Stimulated activated naive CD8-positive, alpha-beta T cell treated with anti-CD3 and anti-CD28 coated beads, Interleukin-15, Interleukin-2, amounts not matched to agents 100 ng/mL and 50 ng/mL, for 24 hours (primary cell): Measurements from ENCODE around the gene BNC1.
"Not testable (repeated sequence)": the region's sequence is repeated elsewhere in the genome, so short reads cannot be mapped to it uniquely, and the experiment has no call there.

Experiments used
- H3K27ac Mint-ChIP-seq: one replicate; pipeline ENCODE4 v1.8.0; 2021; ENCODE audit warnings: mild to moderate bottlenecking, mixed read lengths
- H3K27me3 Mint-ChIP-seq: one replicate; pipeline ENCODE4 v1.8.0; 2021; ENCODE audit warnings: mixed read lengths
- H3K36me3 Mint-ChIP-seq: one replicate; pipeline ENCODE4 v1.8.0; 2021; ENCODE audit warnings: low read depth, mixed read lengths
- H3K4me1 Mint-ChIP-seq: one replicate; pipeline ENCODE4 v1.8.0; 2021; ENCODE audit warnings: low read depth, mixed read lengths
- H3K4me3 Mint-ChIP-seq: one replicate; pipeline ENCODE4 v1.8.0; 2021; ENCODE audit warnings: mild to moderate bottlenecking, mixed read lengths
- H3K9me3 Mint-ChIP-seq: one replicate; pipeline ENCODE4 v1.8.0; 2021; ENCODE audit warnings: mixed read lengths

Gene BNC1

DNA sequence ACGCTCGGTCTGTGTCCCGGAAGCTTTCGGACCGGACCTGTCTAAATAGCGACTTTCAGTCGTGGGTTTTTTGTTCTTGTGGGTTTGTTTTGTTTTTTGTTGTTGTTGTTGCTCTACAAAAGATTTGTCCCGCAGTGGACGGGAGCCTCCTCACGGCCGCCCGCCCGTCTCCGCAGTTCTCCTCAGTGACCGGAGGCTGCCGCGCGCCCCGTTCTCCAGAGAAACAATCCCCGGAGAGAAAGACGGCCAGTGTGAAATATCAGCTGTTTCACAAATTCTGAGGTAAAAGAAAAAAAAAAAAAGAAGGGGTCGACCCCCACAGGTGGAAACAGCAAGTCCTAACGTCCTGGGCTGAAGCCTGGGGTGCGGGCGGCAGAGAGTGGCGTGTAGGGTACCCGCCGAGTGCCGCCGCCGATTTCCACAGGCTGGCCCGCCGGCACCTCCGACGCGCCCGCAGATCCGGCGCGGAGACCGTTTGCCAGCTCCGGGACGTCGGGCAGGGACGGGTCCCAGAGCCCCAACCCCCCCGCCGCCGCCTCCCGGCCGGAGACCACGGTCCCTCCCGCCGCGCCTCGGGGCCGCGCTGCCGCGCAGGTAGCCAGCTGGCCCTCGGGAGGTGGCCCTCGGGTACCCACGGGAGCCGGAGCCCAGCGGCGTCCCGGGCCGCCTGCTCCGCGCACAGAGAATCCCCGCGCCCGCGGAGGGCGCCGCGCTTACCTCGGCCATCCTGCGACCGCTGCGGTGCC lies 478 bp downstream of the BNC1 start:
- Mint-ChIP-seq H3K4me3 (peak overlapping the region; percentile 62), H3K36me3 (no peaks in the 10 kb centered on the region), H3K27ac (no peak overlapping the region), H3K4me1 (peaks cover 8% of the 10 kb centered on the region), H3K9me3 (no peaks in the 10 kb centered on the region), H3K27me3 (peaks cover 83% of the 10 kb centered on the region)

- H3K9me3 Mint-ChIP-seq = no peaks in the 10 kb centered on the region
- peaks cover 8% of the 10 kb centered on the region for H3K4me1 Mint-ChIP-seq
- H3K36me3 Mint-ChIP-seq = no peaks in the 10 kb centered on the region
- H3K27ac Mint-ChIP-seq = no peak overlapping the region
- peaks cover 81% of the 10 kb centered on the region for H3K27me3 Mint-ChIP-seq
- H3K4me3 Mint-ChIP-seq = peak overlapping the region; percentile 62
Measured at GRCh38 chr15:83283138-83283812, 1.2 kb downstream of the BNC1 start.

- Mint-ChIP-seq H3K27me3 (peaks cover 83% of the 10 kb centered on the region), H3K27ac (no peak overlapping the region), H3K9me3 (no peaks in the 10 kb centered on the region)
Measured at GRCh38 chr15:83282776-83283137, 1.7 kb downstream of the BNC1 start.

GRCh38 chr15:83282141-83282540 lies 2.3 kb downstream of the BNC1 start:
- H3K27ac Mint-ChIP-seq = no peak overlapping the region
- peaks cover 79% of the 10 kb centered on the region for H3K27me3 Mint-ChIP-seq
- H3K36me3 Mint-ChIP-seq = no peaks in the 10 kb centered on the region
- no peak overlapping the region for H3K4me3 Mint-ChIP-seq
- no peaks in the 10 kb centered on the region for H3K9me3 Mint-ChIP-seq
- peaks cover 8% of the 10 kb centered on the region for H3K4me1 Mint-ChIP-seq

More at GRCh38 chr15:83282776-83283137, 1.7 kb downstream of the BNC1 start:
- no peaks in the 10 kb centered on the region for H3K36me3 Mint-ChIP-seq
- peaks cover 8% of the 10 kb centered on the region for H3K4me1 Mint-ChIP-seq
- no peak overlapping the region for H3K4me3 Mint-ChIP-seq

- H3K4me3 Mint-ChIP-seq = no peak overlapping the region
- H3K27ac Mint-ChIP-seq = no peak overlapping the region
- H3K4me1 Mint-ChIP-seq = peaks cover 15% of the 10 kb centered on the region
- no peaks in the 10 kb centered on the region for H3K36me3 Mint-ChIP-seq
- H3K9me3 Mint-ChIP-seq = peaks cover 3% of the 10 kb centered on the region
- H3K27me3 Mint-ChIP-seq = peaks cover 81% of the 10 kb centered on the region
Measured at GRCh38 chr15:83278191-83278590, 6.3 kb downstream of the BNC1 start.

- peaks cover 3% of the 10 kb centered on the region for H3K9me3 Mint-ChIP-seq
- no peak overlapping the region for H3K4me3 Mint-ChIP-seq
- H3K36me3 Mint-ChIP-seq = no peaks in the 10 kb centered on the region
- no peak overlapping the region for H3K27ac Mint-ChIP-seq
- H3K27me3 Mint-ChIP-seq = peaks cover 67% of the 10 kb centered on the region
- H3K4me1 Mint-ChIP-seq = peaks cover 10% of the 10 kb centered on the region
Measured at GRCh38 chr15:83276661-83277060, 7.8 kb downstream of the BNC1 start.

- Mint-ChIP-seq H3K4me3 (no peak overlapping the region), H3K9me3 (peaks cover 4% of the 10 kb centered on the region), H3K36me3 (no peaks in the 10 kb centered on the region), H3K27ac (no peak overlapping the region), H3K4me1 (peaks cover 10% of the 10 kb centered on the region), H3K27me3 (peaks cover 57% of the 10 kb centered on the region)
Measured at GRCh38 chr15:83275412-83275811, 9.1 kb downstream of the BNC1 start.

DNA sequence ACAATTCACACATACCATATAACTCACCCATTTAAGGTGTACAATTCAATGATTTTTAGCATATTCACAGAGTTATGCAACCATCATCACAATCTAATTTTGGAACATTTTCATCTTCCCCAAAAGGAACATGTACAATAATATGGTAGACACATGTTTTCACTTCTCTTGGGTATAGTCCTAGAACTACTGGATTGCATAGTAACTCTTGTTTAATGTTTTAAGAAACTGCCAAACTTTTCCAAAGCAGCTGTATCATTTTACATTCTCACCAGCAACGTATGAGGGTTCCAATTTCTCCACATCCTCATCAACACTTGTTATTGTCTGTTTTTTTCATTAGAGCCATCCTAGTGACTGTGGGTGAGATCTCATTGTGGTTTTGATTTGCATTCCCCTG lies 14.3 kb downstream of the BNC1 start:
- no peak overlapping the region for H3K4me3 Mint-ChIP-seq
- no peak overlapping the region for H3K27ac Mint-ChIP-seq
- H3K4me1 Mint-ChIP-seq = no peaks in the 10 kb centered on the region
- H3K9me3 Mint-ChIP-seq = peaks cover 7% of the 10 kb centered on the region
- H3K36me3 Mint-ChIP-seq = no peaks in the 10 kb centered on the region
- H3K27me3 Mint-ChIP-seq = peaks cover 45% of the 10 kb centered on the region

GRCh38 chr15:83268147-83268546 lies 16.3 kb downstream of the BNC1 start:
- H3K4me3 Mint-ChIP-seq = no peak overlapping the region
- H3K4me1 Mint-ChIP-seq = no peaks in the 10 kb centered on the region
- H3K9me3 Mint-ChIP-seq = peaks cover 3% of the 10 kb centered on the region
- peaks cover 34% of the 10 kb centered on the region for H3K27me3 Mint-ChIP-seq
- H3K27ac Mint-ChIP-seq = no peak overlapping the region
- no peaks in the 10 kb centered on the region for H3K36me3 Mint-ChIP-seq

DNA sequence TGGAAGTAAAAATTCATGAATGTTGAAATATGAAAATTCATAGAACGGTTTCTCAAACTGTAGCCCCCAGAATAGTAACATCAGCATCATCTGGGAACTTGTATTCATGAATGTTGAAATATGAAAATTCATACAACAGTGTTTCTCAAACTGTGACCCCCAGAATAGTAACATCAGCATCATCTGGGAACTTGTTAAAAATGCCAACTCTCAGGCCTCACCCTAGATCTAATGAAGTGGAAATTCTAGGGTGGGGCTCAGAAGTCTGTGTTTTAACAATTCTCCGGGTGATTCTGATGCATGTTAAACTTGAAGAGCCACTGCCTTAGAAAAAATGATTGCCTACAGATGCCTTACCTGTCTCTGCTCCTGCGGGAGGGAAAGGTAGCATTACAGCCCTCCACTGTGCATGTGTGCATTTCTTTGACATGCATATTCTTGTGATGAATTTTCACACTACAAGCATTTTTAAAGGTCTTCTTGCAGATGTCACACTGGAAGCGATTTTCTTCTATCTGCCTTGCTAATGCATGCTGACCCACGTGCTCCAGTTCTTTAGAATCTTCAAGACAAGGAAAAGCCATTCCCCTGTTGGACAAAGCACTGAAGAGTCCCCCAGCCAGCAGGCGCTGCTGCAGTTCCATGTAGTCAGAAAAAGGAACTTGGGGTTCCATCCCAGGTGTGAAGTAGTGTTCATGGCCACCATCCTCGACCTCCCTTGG lies 21.7 kb downstream of the BNC1 start:
- Mint-ChIP-seq H3K4me3 (no peak overlapping the region), H3K27ac (no peak overlapping the region)

DNA sequence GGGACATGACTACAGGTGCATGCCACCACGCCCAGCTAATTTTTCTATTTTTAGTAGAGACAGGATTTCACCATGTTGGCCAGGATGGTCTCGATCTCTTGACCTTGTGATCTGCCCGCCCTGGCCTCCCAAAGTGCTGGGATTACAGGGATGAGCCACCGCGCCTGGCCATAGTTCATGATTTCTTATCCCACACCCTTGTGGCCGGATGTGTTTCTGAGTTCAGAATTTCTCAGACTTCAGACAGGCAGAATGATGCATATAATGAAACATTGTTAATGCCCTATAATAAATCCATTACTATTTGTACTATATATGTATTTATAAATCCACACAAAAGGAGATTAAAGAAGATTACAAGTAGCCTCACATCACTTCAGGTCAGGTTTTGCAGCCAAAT lies 22.3 kb downstream of the BNC1 start:
- H3K27me3 Mint-ChIP-seq = peaks cover 20% of the 10 kb centered on the region
- not testable (repeated sequence) for H3K4me1 Mint-ChIP-seq, H3K9me3 Mint-ChIP-seq, H3K27ac Mint-ChIP-seq, H3K4me3 Mint-ChIP-seq, H3K36me3 Mint-ChIP-seq

More for the DNA sequence above, 21.7 kb downstream of the BNC1 start:
- H3K4me1 Mint-ChIP-seq = no peaks in the 10 kb centered on the region
- no peaks in the 10 kb centered on the region for H3K36me3 Mint-ChIP-seq
- no peaks in the 10 kb centered on the region for H3K9me3 Mint-ChIP-seq
- H3K27me3 Mint-ChIP-seq = peaks cover 19% of the 10 kb centered on the region

DNA sequence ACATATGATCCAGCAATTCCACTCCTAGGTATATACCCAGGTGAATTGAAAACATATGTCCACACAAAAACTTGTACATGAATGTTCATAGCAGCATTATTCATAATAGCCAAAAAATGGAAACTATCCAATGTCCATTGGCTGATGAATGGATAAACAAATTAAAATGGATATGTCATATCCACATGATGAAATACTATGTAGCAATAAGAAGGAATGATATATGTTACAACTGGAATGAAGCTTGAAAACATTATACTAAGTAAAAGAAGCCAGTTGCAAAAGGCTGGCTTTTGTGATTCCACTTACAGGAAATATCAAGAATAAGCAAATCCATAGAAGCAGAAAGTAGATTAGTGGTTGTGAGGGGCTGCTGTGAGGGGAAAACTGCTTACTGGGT lies 33.7 kb downstream of the BNC1 start:
- Mint-ChIP-seq H3K4me1 (no peaks in the 10 kb centered on the region), H3K9me3 (no peaks in the 10 kb centered on the region), H3K36me3 (no peaks in the 10 kb centered on the region), H3K27ac (no peak overlapping the region), H3K27me3 (peaks cover 34% of the 10 kb centered on the region), H3K4me3 (no peak overlapping the region)

GRCh38 chr15:83249030-83249343 lies 35.5 kb downstream of the BNC1 start:
- H3K4me3 Mint-ChIP-seq = no peak overlapping the region
- no peaks in the 10 kb centered on the region for H3K4me1 Mint-ChIP-seq
- peaks cover 38% of the 10 kb centered on the region for H3K27me3 Mint-ChIP-seq
- H3K36me3 Mint-ChIP-seq = no peaks in the 10 kb centered on the region
- no peak overlapping the region for H3K27ac Mint-ChIP-seq
- H3K9me3 Mint-ChIP-seq = peaks cover 3% of the 10 kb centered on the region

GRCh38 chr15:83248151-83249029 lies 36.1 kb downstream of the BNC1 start:
- peaks cover 38% of the 10 kb centered on the region for H3K27me3 Mint-ChIP-seq
- H3K4me1 Mint-ChIP-seq = no peaks in the 10 kb centered on the region
- no peaks in the 10 kb centered on the region for H3K36me3 Mint-ChIP-seq
- peaks cover 3% of the 10 kb centered on the region for H3K9me3 Mint-ChIP-seq
- H3K27ac Mint-ChIP-seq = no peak overlapping the region
- H3K4me3 Mint-ChIP-seq = no peak overlapping the region

DNA sequence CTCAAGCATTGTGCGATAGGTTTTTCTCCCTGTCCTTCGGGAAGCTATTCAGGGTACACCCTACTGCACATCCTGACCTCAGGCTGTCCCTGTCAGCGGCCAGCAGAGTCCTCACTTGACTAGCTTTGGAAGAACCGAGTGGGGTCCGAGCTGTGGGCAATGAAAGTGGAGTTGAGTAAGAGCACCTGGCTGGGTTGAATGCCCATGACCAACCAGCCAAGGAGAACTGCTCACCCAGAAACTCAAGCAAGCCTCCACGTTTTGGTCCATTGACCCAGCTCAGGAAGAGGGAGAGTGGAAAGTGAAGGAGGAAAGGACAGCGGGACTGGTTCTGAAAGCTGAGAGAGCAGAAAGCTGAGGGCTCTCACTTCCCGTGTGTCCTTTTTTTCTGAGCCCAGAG lies 40.8 kb downstream of the BNC1 start:
- H3K27me3 Mint-ChIP-seq = peaks cover 42% of the 10 kb centered on the region
- peaks cover 13% of the 10 kb centered on the region for H3K9me3 Mint-ChIP-seq
- H3K27ac Mint-ChIP-seq = no peak overlapping the region
- no peaks in the 10 kb centered on the region for H3K4me1 Mint-ChIP-seq
- no peaks in the 10 kb centered on the region for H3K36me3 Mint-ChIP-seq
- no peak overlapping the region for H3K4me3 Mint-ChIP-seq
